Measurements from ENCODE around the gene ADAP1. TPM values are rescaled to one million over a fixed set of nuclear protein-coding genes. Genes with fewer than 3 reads are reported as not detected.
A peak's percentile ranks its signal among the peaks of the same experiment; 100 is the strongest.
"Not testable (repeated sequence)": the region's sequence is repeated elsewhere in the genome, so short reads cannot be mapped to it uniquely, and the experiment has no call there.

The ADAP1 gene
- total RNA-seq, 2 donors from 2014 or later, result 2.3 to 23.7 TPM

DNA sequence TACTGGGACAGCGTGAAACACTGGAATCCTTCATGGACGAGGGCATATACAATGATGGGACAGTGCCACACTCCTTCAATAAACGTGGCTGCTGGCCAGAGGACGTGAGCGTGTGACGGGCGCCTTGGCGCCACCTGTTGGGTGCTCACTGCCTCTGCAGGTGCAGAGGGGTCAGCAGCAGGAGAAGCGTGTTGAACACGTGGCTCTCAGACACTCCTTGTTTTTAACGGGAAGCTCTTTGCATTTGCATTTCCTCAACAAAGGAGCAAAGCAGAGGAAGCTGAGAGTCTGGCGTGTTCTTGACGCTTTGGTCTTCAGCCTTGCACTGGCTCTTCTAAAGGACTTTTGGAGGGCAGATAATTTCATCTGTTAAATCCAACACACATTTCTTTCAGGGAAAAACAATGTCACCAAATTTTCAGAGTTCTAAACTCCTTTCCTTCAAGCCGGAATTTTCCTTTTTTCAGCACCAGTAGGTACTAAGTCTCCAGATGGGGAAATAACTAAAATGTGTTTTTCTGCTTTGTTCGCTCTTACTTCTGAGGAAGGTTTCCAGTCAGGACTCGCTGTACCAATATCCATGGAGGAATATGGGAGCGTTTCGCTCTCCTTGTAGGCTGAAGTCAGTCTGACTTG is 81.0 kb downstream of the ADAP1 start:
- Mint-ChIP-seq H3K36me3 (ENCODE audit: low read depth) (peaks cover 60% of the 10 kb centered on the region), H3K27ac (peak overlapping the region; percentile 54), H3K27me3 (no peaks in the 10 kb centered on the region), H3K4me1 (peaks cover 10% of the 10 kb centered on the region), H3K9me3 (no peaks in the 10 kb centered on the region), H3K4me3 (peak overlapping the region; percentile 31)
- peak; percentile 41 for ATAC-seq (replicated peaks)

DNA sequence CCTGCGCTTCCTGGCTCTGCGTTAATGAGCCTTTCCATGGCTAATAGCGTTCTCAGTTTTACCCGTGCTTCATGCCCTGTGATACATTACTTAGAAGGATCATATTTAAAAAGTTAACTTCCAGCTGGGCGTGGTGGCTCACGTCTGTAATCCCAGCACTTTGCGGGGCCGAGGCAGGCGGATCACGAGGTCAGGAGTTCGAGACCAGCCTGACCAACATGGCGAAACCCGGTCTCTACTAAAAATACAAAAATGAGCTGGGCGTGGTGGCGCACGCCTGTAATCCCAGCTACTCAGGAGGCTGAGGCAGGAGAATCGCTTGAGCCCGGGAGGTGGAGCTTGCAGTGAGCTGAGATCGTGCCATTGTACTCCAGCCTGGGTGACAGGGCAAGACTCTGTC is 81.8 kb downstream of the ADAP1 start:
- not testable (repeated sequence) for H3K27ac Mint-ChIP-seq; H3K4me3 Mint-ChIP-seq; H3K4me1 Mint-ChIP-seq; ATAC-seq (replicated peaks); H3K27me3 Mint-ChIP-seq; H3K9me3 Mint-ChIP-seq
- H3K36me3 Mint-ChIP-seq (ENCODE audit: low read depth), result peaks cover 56% of the 10 kb centered on the region

DNA sequence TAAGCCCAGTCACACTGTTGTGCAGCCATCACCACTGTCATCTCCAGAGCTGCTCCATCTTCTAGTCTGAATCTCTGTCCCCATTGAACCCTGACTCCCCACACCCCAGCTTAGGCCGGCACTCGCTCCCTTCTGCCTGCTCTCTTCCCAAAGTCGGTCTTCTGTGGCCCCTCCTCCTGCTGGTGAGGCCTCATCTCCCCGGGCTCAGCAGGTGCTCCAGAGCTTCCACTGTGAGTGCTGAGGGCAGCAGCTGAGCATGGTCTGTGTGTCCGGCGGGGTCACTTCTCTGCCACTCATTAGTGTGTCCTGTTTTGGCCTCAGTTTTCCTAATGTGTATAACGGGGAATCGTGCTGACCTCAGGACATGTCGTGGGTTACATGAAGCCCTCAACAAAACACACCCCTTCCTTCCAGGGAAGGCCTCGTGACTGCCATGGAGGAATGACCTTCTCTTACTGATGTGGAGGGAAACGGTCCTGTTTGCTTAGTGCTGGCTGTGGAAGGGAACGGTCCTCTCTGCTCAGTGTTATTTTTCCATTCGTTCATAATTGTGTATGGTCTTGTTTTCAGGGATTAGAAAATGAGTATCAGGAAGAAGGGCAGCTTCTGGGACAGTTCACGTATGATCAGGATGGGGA is 82.5 kb downstream of the ADAP1 start:
- peaks cover 58% of the 10 kb centered on the region for H3K36me3 Mint-ChIP-seq (ENCODE audit: low read depth)
- no peak overlapping the region for H3K27ac Mint-ChIP-seq
- no peak for ATAC-seq (replicated peaks)
- H3K4me1 Mint-ChIP-seq, result peaks cover 7% of the 10 kb centered on the region
- H3K27me3 Mint-ChIP-seq, result no peaks in the 10 kb centered on the region
- no peaks in the 10 kb centered on the region for H3K9me3 Mint-ChIP-seq
- H3K4me3 Mint-ChIP-seq, result no peak overlapping the region

DNA sequence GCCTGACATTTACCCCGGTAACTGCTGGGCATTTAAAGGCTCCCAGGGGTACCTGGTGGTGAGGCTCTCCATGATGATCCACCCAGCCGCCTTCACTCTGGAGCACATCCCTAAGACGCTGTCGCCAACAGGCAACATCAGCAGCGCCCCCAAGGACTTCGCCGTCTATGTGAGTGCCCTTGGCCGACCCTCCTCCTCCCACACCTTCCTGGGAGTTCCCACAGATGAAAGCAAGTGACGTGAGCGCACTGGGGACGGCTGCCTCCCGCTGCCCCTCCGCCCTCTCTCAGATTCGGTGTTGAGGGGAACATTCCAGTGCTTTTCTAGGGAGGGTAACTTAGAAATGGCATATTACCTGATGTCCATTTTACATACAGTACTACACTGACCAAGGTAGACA is 85.1 kb downstream of the ADAP1 start:
- Mint-ChIP-seq H3K4me1 (peaks cover 7% of the 10 kb centered on the region), H3K27me3 (no peaks in the 10 kb centered on the region), H3K36me3 (ENCODE audit: low read depth) (peaks cover 81% of the 10 kb centered on the region), H3K4me3 (no peak overlapping the region), H3K9me3 (no peaks in the 10 kb centered on the region), H3K27ac (no peak overlapping the region)
- ATAC-seq (replicated peaks), result no peak

DNA sequence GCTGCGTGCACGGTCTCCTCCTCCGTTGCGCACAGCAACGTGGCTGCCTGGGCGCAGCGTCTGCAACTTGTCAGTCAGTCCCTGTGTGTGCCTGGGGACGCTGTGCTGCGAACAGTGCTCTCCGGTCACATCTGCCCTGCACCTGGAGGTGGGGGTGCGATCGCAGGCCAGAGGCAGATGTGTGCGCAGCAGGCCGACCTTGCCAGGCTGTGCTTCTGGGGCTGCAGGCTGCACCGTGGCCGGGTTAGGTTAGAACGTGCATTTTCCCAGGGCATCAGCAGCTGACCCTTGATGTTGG is 86.3 kb downstream of the ADAP1 start:
- no peak overlapping the region for H3K27ac Mint-ChIP-seq
- H3K27me3 Mint-ChIP-seq, result no peaks in the 10 kb centered on the region
- H3K9me3 Mint-ChIP-seq, result no peaks in the 10 kb centered on the region
- H3K4me1 Mint-ChIP-seq, result peaks cover 2% of the 10 kb centered on the region
- peaks cover 84% of the 10 kb centered on the region for H3K36me3 Mint-ChIP-seq (ENCODE audit: low read depth)
- ATAC-seq (replicated peaks), result no peak
- no peak overlapping the region for H3K4me3 Mint-ChIP-seq

DNA sequence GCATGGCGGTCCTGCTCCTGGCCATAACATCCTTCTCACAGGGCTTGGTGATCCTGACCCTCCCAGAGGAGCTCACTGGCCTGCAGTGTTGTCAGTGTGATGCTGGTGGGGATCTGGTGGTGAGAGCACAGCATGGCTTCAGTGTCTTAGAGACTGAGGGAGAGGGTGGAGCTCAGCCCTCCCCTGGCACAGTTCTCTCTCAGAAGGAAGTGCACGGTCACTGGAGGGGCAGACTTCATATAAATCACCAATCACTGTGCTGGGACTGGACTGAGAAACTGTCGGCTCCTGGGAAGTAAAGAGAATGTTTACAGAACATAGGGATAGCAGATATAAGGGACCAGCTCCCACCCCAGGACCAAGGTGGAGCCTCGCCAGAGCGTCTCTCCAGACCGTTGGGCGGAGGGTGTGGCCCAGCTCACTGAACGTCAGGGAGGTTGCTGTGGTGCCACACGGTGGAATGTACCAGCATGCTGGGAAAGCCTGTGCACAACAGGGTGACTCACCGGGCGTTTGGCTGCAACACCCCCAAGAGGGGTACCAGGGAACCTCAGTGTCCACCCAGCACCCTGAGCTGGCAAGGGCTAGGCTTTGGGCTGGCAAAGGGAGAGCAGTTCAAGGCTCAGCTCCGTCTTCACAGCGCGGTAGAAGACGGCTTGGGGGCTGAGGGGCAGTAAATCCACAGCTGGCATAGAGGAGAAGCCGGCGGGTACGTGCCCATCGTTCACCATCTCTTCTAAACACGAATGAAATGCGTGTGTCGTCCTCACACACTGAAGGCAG is 86.9 kb downstream of the ADAP1 start:
- no peaks in the 10 kb centered on the region for H3K27me3 Mint-ChIP-seq
- H3K27ac Mint-ChIP-seq, result no peak overlapping the region
- H3K4me3 Mint-ChIP-seq, result no peak overlapping the region

DNA sequence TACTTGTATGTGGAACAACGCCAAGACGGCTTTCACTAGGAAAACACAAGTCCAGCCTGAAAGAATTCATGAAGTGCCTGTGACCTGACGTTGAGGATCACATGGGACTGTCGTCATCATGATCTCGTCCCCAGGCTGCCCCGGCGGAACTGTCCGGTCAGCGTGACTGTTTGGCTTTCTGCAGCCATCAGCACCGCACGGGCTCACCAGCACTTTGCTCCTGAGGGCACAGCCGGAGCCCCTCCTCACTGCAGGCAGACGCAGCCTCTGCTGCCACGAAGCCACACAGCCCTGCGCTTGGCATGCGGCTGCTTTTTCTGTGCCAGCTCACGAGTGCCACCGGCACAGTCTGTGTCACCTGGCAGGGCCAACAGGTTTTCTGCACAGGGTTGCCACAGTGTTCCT is 87.5 kb downstream of the ADAP1 start:
- Mint-ChIP-seq H3K36me3 (ENCODE audit: low read depth) (peaks cover 81% of the 10 kb centered on the region), H3K27me3 (no peaks in the 10 kb centered on the region), H3K4me1 (no peaks in the 10 kb centered on the region), H3K9me3 (no peaks in the 10 kb centered on the region), H3K4me3 (no peak overlapping the region), H3K27ac (no peak overlapping the region)
- no peak for ATAC-seq (replicated peaks)

More for the DNA sequence above, 86.9 kb downstream of the ADAP1 start:
- Mint-ChIP-seq H3K36me3 (ENCODE audit: low read depth) (peaks cover 81% of the 10 kb centered on the region), H3K9me3 (no peaks in the 10 kb centered on the region), H3K4me1 (no peaks in the 10 kb centered on the region)
- no peak for ATAC-seq (replicated peaks)

DNA sequence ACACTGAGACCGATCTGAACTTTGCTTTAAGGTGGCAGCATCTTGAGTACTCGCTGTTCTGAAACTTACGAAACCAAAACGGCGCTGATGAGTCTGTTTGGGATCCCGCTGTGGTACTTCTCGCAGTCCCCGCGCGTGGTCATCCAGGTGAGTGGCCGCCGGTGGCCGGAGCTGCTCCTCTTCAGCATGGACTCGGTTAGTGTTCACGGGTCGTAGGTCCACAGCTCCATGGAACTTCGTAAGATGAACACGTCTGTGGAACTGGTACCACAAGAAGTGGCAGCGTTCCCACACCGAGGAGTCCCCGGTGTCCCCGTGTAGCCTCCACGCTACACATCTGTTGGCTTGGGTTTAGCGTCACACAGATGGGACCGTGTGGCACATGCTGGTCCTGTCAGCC is 88.6 kb downstream of the ADAP1 start:
- no peak overlapping the region for H3K4me3 Mint-ChIP-seq
- peaks cover 82% of the 10 kb centered on the region for H3K36me3 Mint-ChIP-seq (ENCODE audit: low read depth)
- no peaks in the 10 kb centered on the region for H3K4me1 Mint-ChIP-seq

DNA sequence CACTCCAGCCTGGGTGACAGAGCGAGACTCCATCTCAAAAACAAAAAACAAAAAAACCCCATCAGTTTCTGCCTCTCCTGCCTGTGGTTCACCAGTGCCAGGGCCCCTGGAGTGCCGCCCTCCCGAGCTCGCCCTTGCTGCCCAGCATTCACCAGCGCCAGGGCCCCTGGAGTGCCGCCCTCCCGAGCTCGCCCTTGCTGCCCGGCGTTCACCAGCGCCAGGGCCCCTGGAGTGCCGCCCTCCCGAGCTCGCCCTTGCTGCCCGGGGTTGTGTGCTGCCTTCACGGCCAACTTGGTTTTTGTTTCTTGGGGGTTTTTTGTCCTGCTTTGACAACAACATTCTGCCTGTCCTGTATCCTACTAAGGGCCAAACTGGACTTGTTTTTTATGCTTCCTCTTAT is 91.4 kb downstream of the ADAP1 start:
- H3K4me3 Mint-ChIP-seq, result no peak overlapping the region
- no peak overlapping the region for H3K27ac Mint-ChIP-seq
- no peak for ATAC-seq (replicated peaks)
- peaks cover 94% of the 10 kb centered on the region for H3K36me3 Mint-ChIP-seq (ENCODE audit: low read depth)
- no peaks in the 10 kb centered on the region for H3K27me3 Mint-ChIP-seq
- H3K4me1 Mint-ChIP-seq, result no peaks in the 10 kb centered on the region
- H3K9me3 Mint-ChIP-seq, result no peaks in the 10 kb centered on the region

More for the DNA sequence above, 88.6 kb downstream of the ADAP1 start:
- H3K27me3 Mint-ChIP-seq, result no peaks in the 10 kb centered on the region
- no peak overlapping the region for H3K27ac Mint-ChIP-seq
- ATAC-seq (replicated peaks), result no peak
- H3K9me3 Mint-ChIP-seq, result no peaks in the 10 kb centered on the region

DNA sequence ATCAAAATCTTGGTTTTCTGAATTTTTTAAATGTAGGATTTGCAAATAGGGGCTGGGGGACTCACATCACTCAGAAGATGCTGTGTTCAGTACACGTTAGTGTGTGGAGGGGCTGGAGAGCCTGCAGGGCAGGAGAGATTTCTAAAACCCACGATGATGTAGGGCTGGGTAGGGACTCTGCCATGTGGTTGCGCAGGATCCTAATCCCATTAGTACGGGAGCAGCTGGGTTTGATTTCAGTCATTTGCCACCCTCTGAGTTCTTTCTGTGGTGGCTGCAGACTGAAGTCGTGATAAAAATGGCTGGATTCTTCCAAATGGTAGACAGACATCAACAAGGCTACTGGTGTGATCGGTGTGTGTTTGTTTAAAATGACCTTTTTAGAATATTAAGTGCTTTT is 92.3 kb downstream of the ADAP1 start:
- ATAC-seq (replicated peaks), result no peak

DNA sequence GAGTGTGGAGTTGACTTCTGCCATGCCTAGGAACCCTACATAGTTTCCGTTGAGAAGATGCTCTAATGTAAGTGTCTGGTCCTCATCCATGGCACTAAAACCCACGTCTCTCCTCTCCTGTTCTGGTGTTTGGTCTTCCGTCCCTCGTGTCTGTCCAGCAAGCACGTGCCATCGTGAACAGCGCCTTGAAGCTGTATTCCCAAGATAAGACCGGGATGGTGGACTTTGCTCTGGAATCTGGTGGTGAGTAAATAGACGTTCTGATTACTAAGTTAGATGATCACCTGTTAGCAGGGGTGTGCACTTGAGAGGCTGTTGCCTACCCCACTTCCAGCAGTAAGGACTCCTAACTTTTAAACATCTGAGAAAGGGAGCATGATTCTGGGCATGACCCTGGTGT is 93.3 kb downstream of the ADAP1 start:
- no peaks in the 10 kb centered on the region for H3K4me1 Mint-ChIP-seq
- ATAC-seq (replicated peaks), result no peak
- no peaks in the 10 kb centered on the region for H3K9me3 Mint-ChIP-seq
- H3K27me3 Mint-ChIP-seq, result no peaks in the 10 kb centered on the region
- H3K4me3 Mint-ChIP-seq, result no peak overlapping the region
- no peak overlapping the region for H3K27ac Mint-ChIP-seq
- peaks cover 90% of the 10 kb centered on the region for H3K36me3 Mint-ChIP-seq (ENCODE audit: low read depth)

More for the DNA sequence above, 92.3 kb downstream of the ADAP1 start:
- Mint-ChIP-seq H3K4me1 (no peaks in the 10 kb centered on the region), H3K4me3 (no peak overlapping the region), H3K9me3 (no peaks in the 10 kb centered on the region), H3K27ac (no peak overlapping the region), H3K27me3 (no peaks in the 10 kb centered on the region), H3K36me3 (ENCODE audit: low read depth) (peaks cover 92% of the 10 kb centered on the region)

DNA sequence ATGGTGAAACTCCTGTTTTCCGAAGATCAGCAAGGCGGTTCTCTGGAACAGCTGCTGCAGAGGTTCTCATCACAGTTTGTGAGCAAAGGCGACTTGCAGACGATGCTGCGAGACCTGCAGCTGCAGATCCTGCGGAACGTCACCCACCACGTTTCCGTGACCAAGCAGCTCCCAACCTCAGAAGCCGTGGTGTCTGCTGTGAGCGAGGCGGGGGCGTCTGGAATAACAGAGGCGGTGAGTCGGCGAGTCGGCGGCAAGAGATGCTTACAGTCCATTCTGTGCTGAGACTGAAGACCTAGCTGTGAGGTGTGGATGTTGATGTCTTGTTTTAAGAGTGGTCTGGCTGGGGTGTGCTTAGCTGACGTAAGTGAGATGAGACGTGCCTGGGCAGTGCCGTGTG is 94.3 kb downstream of the ADAP1 start:
- ATAC-seq (replicated peaks), result no peak
- H3K27me3 Mint-ChIP-seq, result no peaks in the 10 kb centered on the region
- H3K4me1 Mint-ChIP-seq, result no peaks in the 10 kb centered on the region
- H3K27ac Mint-ChIP-seq, result no peak overlapping the region
- H3K4me3 Mint-ChIP-seq, result no peak overlapping the region
- peaks cover 88% of the 10 kb centered on the region for H3K36me3 Mint-ChIP-seq (ENCODE audit: low read depth)
- no peaks in the 10 kb centered on the region for H3K9me3 Mint-ChIP-seq

DNA sequence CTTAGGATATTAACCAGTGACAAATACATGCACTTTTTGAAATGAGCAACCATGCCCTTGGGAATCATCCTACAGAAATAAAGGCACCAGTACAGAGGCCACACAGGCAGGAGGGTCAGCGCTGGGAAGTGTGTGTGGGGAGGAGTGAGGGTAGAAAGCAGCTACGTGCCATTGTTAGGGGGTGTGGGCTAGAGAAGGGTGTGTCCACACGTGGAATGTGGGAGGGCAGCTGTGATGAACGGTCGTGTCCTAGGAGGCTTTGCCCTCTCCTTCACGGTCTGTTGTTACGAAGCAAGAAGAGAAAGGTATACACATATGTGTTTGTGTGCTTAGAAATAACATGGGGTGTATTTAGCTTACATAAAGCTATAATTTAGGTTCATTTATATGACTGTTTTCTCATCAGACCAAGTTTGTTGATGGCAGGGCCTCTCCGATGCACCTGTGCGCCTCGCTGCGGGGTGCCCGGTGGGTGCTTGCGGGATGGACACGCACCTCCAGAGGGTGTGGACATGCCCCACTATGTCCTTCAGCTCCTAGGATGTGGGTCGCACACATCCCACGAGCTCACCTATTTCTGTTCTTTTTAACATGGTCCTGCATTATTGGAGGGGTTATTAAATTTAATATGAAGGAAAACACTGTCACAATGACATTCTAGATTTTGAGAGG is 95.0 kb downstream of the ADAP1 start:
- Mint-ChIP-seq H3K9me3 (no peaks in the 10 kb centered on the region), H3K36me3 (ENCODE audit: low read depth) (peaks cover 88% of the 10 kb centered on the region), H3K4me1 (no peaks in the 10 kb centered on the region), H3K27me3 (no peaks in the 10 kb centered on the region), H3K4me3 (no peak overlapping the region), H3K27ac (no peak overlapping the region)
- no peak for ATAC-seq (replicated peaks)

DNA sequence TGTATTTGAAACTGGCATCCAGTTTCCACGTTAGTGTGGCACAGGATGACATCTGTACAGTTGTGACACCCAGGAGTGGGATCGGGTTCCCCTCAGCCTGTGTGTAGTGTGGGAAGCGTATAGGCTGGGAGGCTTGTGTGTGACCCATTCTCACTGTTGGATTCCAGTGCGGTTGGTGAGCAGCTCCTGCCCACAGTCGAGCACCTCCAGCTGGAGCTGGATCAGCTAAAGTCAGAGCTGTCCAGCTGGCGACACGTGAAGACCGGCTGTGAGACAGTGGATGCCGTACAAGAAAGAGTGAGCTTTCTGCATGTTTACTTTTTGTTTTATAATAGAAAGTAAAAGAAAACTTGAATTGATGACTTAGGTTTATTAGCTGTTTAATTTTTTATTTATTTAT is 96.8 kb downstream of the ADAP1 start:
- H3K9me3 Mint-ChIP-seq, result no peaks in the 10 kb centered on the region
- no peak overlapping the region for H3K4me3 Mint-ChIP-seq
- H3K4me1 Mint-ChIP-seq, result no peaks in the 10 kb centered on the region
- H3K27ac Mint-ChIP-seq, result no peak overlapping the region
- ATAC-seq (replicated peaks), result no peak
- peaks cover 92% of the 10 kb centered on the region for H3K36me3 Mint-ChIP-seq (ENCODE audit: low read depth)
- no peaks in the 10 kb centered on the region for H3K27me3 Mint-ChIP-seq

All from activated T-helper 17 cell treated with anti-CD3 and anti-CD28 coated beads, Interleukin-2, amount 50 U/mL, for 72 hours (primary cell).